B cell (primary cell): ENCODE data around the gene PDZD2. TPM values are rescaled to one million over a fixed set of nuclear protein-coding genes. Genes with fewer than 3 reads are reported as not detected.

Experiments
- ATAC-seq: fragments of 200-7000 bp; cut with Tn5 transposase; one replicate; pipeline ENCODE4 v1.10.0; 2021; ENCODE audit warnings: low read depth, mild to moderate bottlenecking, moderate number of reproducible peaks, moderate library complexity
- CTCF ChIA-PET: fragments of 350-600 bp; sonication (Branson Sonifier 250); formaldehyde crosslinking; loops from one replicate; lab custom pipeline; 2021; ENCODE audit warnings: antibody characterized with exemption, inconsistent platforms; lab: Charles Lee
- POLR2A ChIA-PET: fragments of 350-600 bp; sonication (Branson Sonifier 250); formaldehyde crosslinking; loops from one replicate; lab custom pipeline; 2021; ENCODE audit warnings: antibody characterized with exemption; lab: Charles Lee
- DNase-seq: peaks from one replicate; pipeline ENCODE4 v3.0.0; 2013
- H2AFZ ChIP-seq: 2 replicates; pipeline ENCODE4 v1.6.1; 2012; ENCODE audit warnings: mild to moderate bottlenecking, low read depth, low read length; ENCODE audit not compliant: insufficient read depth, poor library complexity, severe bottlenecking
- H3K27ac ChIP-seq, 2 donors: 1 replicate in 1 of 2; 2 replicates in 1 of 2; pipeline ENCODE4 v1.5.1; 2012 to 2013; ENCODE audit warnings: low read length in 2 of 2, mild to moderate bottlenecking in 2 of 2, moderate library complexity in 1 of 2
- H3K27me3 ChIP-seq, 4 experiments: fragments of 200-600 bp in 1 of 4; sonication (generic) in 1 of 4; replicated peaks in 1 of 4; 1 replicate in 2 of 4; 2 replicates in 2 of 4; pipeline versions ENCODE4 v1.6.1 to v1.7.0; 2013 to 2016; ENCODE audit warnings: low read length in 3 of 4, mild to moderate bottlenecking in 2 of 4, mixed read lengths in 1 of 4, moderate library complexity in 1 of 4; ENCODE audit not compliant: insufficient read depth in 4 of 4, control insufficient read depth in 3 of 4; ENCODE audit errors: control extremely low read depth in 1 of 4
- H3K36me3 ChIP-seq, 2 experiments: replicated peaks in 1 of 2; 1 replicate in 1 of 2; 2 replicates in 1 of 2; pipeline versions ENCODE4 v1.6.1 to v1.7.1; 2013; ENCODE audit warnings: low read length in 1 of 2; ENCODE audit not compliant: insufficient read depth in 2 of 2, control insufficient read depth in 1 of 2; ENCODE audit errors: control extremely low read depth in 1 of 2, extremely low read depth in 1 of 2
- H3K4me1 ChIP-seq, 2 donors: fragments of 200-600 bp in 1 of 2; sonication (generic) in 1 of 2; 1 replicate in 1 of 2; 2 replicates in 1 of 2; pipeline versions ENCODE4 v1.5.1 to v1.6.1; 2013 to 2017; ENCODE audit warnings: low read length in 2 of 2; ENCODE audit not compliant: control insufficient read depth in 2 of 2, insufficient read depth in 2 of 2
- H3K4me2 ChIP-seq: replicated peaks from 2 replicates; pipeline ENCODE3; 2012; ENCODE audit warnings: mild to moderate bottlenecking, low read depth, low read length; ENCODE audit not compliant: poor library complexity, severe bottlenecking
- H3K4me3 ChIP-seq, 5 experiments: fragments of 200-600 bp in 1 of 5; sonication (generic) in 1 of 5; 1 replicate in 3 of 5; 2 replicates in 2 of 5; pipeline versions ENCODE4 v1.5.1 to v1.7.0; 2011 to 2016; ENCODE audit warnings: low read length in 4 of 5, mild to moderate bottlenecking in 4 of 5, low read depth in 2 of 5, control low read depth in 1 of 5, moderate library complexity in 1 of 5; ENCODE audit not compliant: insufficient read depth in 1 of 5; ENCODE audit errors: control extremely low read depth in 1 of 5, extremely low read depth in 1 of 5
- H3K79me2 ChIP-seq: fragments of 200-600 bp; sonication (generic); one replicate; pipeline ENCODE4 v1.6.0; 2016; ENCODE audit warnings: low read length; ENCODE audit not compliant: control insufficient read depth, insufficient read depth
- H3K9ac ChIP-seq: fragments of 200-600 bp; sonication (generic); 2 replicates; pipeline ENCODE4 v1.6.1; 2017; ENCODE audit warnings: mild to moderate bottlenecking, low read length, moderate library complexity
- H3K9me3 ChIP-seq, 3 donors: one replicate each; pipeline versions ENCODE4 v1.6.1 to v1.7.1; 2013; ENCODE audit warnings: low read length in 2 of 3; ENCODE audit not compliant: control insufficient read depth in 2 of 3, insufficient read depth in 1 of 3; ENCODE audit errors: control extremely low read depth in 1 of 3
- H4K20me1 ChIP-seq: 2 replicates; pipeline ENCODE4 v1.6.0; 2012; ENCODE audit warnings: mild to moderate bottlenecking, low read length; ENCODE audit not compliant: insufficient read depth, control insufficient read depth, poor library complexity, severe bottlenecking
- H3K27ac Mint-ChIP-seq: one replicate; pipeline ENCODE4 v1.8.0; 2021; ENCODE audit warnings: mixed read lengths
- H3K27me3 Mint-ChIP-seq: one replicate; pipeline ENCODE4 v1.8.0; 2021; ENCODE audit warnings: mixed read lengths
- H3K4me1 Mint-ChIP-seq: one replicate; pipeline ENCODE4 v1.8.0; 2021; ENCODE audit warnings: mixed read lengths
- H3K4me3 Mint-ChIP-seq: one replicate; pipeline ENCODE4 v1.8.0; 2021; ENCODE audit warnings: mixed read lengths
- H3K9me3 Mint-ChIP-seq: one replicate; pipeline ENCODE4 v1.8.0; 2022; ENCODE audit warnings: mixed read lengths; ENCODE audit not compliant: insufficient read depth
- CTCF ChIP-seq: fragments of 200-600 bp; IDR thresholded peaks from one replicate; pipeline ENCODE4 v1.8.0; 2022; ENCODE audit warnings: antibody characterized with exemption, mild to moderate bottlenecking
- EZH2 ChIP-seq: IDR thresholded peaks from 2 replicates; pipeline ENCODE4 v1.6.1; 2012; ENCODE audit warnings: borderline replicate concordance, low read depth, mild to moderate bottlenecking, moderate library complexity, low read length; ENCODE audit not compliant: insufficient read depth, poor library complexity, severe bottlenecking
- WGBS: methylation state at CpG from one replicate; pipeline ENCODE4 v1.1.5; 2013; ENCODE audit warnings: missing lambda C conversion rate; ENCODE audit not compliant: insufficient coverage; 5-methylcytosine and 5-hydroxymethylcytosine counted together
- intact Hi-C: fragments of 100-400 bp; cut with micrococcal nuclease; formaldehyde crosslinking; loops from one replicate; pipeline ENCODE4 v1.10.0; 2022
- polyA plus RNA-seq: library from polyadenylated mRNA; depleted of rRNA; stranded (reverse); fragments of >200 nt; gene quantifications from 2 replicates; pipeline ENCODE4 v1.2.3, GENCODE V29; 2012
- total RNA-seq, 2 donors: library from RNA; stranded (reverse); fragments of 120-200 nt in 1 of 2; gene quantifications; 1 replicate in 1 of 2; 2 replicates in 1 of 2; pipeline versions ENCODE4 v1.2.3 to v1.2.4, GENCODE V29; 2013 to 2022

Gene PDZD2
- total and polyA plus RNA-seq, 2 donors (not counting 1 experiment from before 2014, with no cell fraction given) = not detected

GRCh38 chr5:31655491-31655890, 16.6 kb downstream of the PDZD2 start:
- Histone ChIP-seq H3K9ac (no peak overlapping the region), H3K27me3 (no peaks in the 10 kb centered on the region), H3K4me2 (no peak overlapping the region), H3K9me3 (no peaks in the 10 kb centered on the region), H3K79me2 (no peaks in the 10 kb centered on the region), H2AFZ (no peak overlapping the region), H3K36me3 (no peaks in the 10 kb centered on the region), H3K4me1 (no peaks in the 10 kb centered on the region), H3K27ac (no peak overlapping the region), H3K4me3 (no peak overlapping the region), H4K20me1 (no peaks in the 10 kb centered on the region)
- ATAC-seq = no peak
- H3K4me3 Mint-ChIP-seq = no peak overlapping the region
- H3K9me3 Mint-ChIP-seq = no peaks in the 10 kb centered on the region
- POLR2A ChIA-PET = no interaction called here
- H3K4me1 Mint-ChIP-seq = no peaks in the 10 kb centered on the region
- TF ChIP-seq EZH2 (no peak), CTCF (no peak)
- no peak overlapping the region for H3K27ac Mint-ChIP-seq
- DNase-seq = no peak
- WGBS = no CpG with 5 or more reads among the region's 3 CpGs
- CTCF ChIA-PET = no interaction called here
- intact Hi-C loops = no loop called here
- H3K27me3 Mint-ChIP-seq = peaks cover 22% of the 10 kb centered on the region

- no peaks in the 10 kb centered on the region for H3K9me3 ChIP-seq
- intact Hi-C loops = no loop called here
- H2AFZ ChIP-seq = no peak overlapping the region
- H3K9ac ChIP-seq = no peak overlapping the region
- no peak overlapping the region for H3K27ac ChIP-seq
- Mint-ChIP-seq H3K4me1 (no peaks in the 10 kb centered on the region), H3K27ac (no peak overlapping the region), H3K9me3 (no peaks in the 10 kb centered on the region), H3K27me3 (peaks cover 22% of the 10 kb centered on the region), H3K4me3 (no peak overlapping the region)
- DNase-seq (no peak), ATAC-seq (no peak)
- no peaks in the 10 kb centered on the region for H3K36me3 ChIP-seq
- H3K79me2 ChIP-seq = no peaks in the 10 kb centered on the region
- no peak overlapping the region for H3K4me3 ChIP-seq
- H3K4me2 ChIP-seq = no peak overlapping the region
- no peaks in the 10 kb centered on the region for H3K27me3 ChIP-seq
- H3K4me1 ChIP-seq = no peaks in the 10 kb centered on the region
- TF ChIP-seq EZH2 = no peak
- 70% methylated on average over 3 of the region's 4 CpGs for WGBS
- H4K20me1 ChIP-seq = no peaks in the 10 kb centered on the region
- POLR2A ChIA-PET = no interaction called here
- CTCF ChIA-PET = no interaction called here
These were observed 17.9 kb downstream of the PDZD2 start for GRCh38 chr5:31656806-31657205.
